GM23338 (cell line): ENCODE data around the gene AFF3. TPM values are rescaled to one million over a fixed set of nuclear protein-coding genes. Genes with fewer than 3 reads are reported as not detected.

ENCODE experiments used
- ATAC-seq: fragments of 200-7000 bp; cut with Tn5 transposase; 3 replicates; pipeline ENCODE4 v1.9.1; 2020
- DNase-seq: peaks from one replicate; pipeline ENCODE4 v3.0.0-alpha.2; 2015; ENCODE audit warnings: low spot score
- H2AFZ ChIP-seq: fragments of 200-600 bp; sonication (generic); 2 replicates; pipeline ENCODE4 v1.8.0; 2016; ENCODE audit warnings: antibody characterized with exemption, mild to moderate bottlenecking, moderate library complexity
- H3F3A ChIP-seq: fragments of 200-600 bp; sonication (generic); replicated peaks from 2 replicates; pipeline ENCODE4 v1.8.0; 2017; ENCODE audit warnings: antibody characterized with exemption, mixed run types, low read depth
- H3K27ac ChIP-seq: fragments of 200-600 bp; sonication (generic); 2 replicates; pipeline ENCODE4 v1.6.1; 2016; ENCODE audit warnings: low read depth
- H3K27me3 ChIP-seq: fragments of 200-600 bp; sonication (generic); 2 replicates; pipeline ENCODE4 v1.8.0; 2016; ENCODE audit warnings: mild to moderate bottlenecking, mixed run types, moderate library complexity; ENCODE audit not compliant: insufficient read depth
- H3K36me3 ChIP-seq: fragments of 200-600 bp; sonication (generic); 2 replicates; pipeline ENCODE4 v1.8.0; 2016; ENCODE audit warnings: mild to moderate bottlenecking; ENCODE audit not compliant: insufficient read depth
- H3K4me1 ChIP-seq: fragments of 200-600 bp; sonication (generic); 2 replicates; pipeline ENCODE4 v1.8.0; 2016; ENCODE audit warnings: mild to moderate bottlenecking, moderate library complexity; ENCODE audit not compliant: insufficient read depth
- H3K4me2 ChIP-seq: fragments of 200-600 bp; sonication (generic); 2 replicates; pipeline ENCODE4 v1.7.1; 2017; ENCODE audit warnings: mixed run types
- H3K4me3 ChIP-seq: fragments of 200-600 bp; sonication (generic); 2 replicates; pipeline ENCODE4 v1.6.1; 2016; ENCODE audit warnings: mixed run types
- H3K79me2 ChIP-seq: fragments of 200-600 bp; sonication (generic); replicated peaks from 2 replicates; pipeline ENCODE4 v1.8.0; 2017; ENCODE audit warnings: mild to moderate bottlenecking; ENCODE audit not compliant: insufficient read depth
- H3K9me2 ChIP-seq: fragments of 200-600 bp; sonication (generic); 2 replicates; pipeline ENCODE4 v1.8.0; 2017; ENCODE audit not compliant: insufficient read depth
- H4K20me1 ChIP-seq: fragments of 200-600 bp; sonication (generic); replicated peaks from 2 replicates; pipeline ENCODE4 v1.8.0; 2017; ENCODE audit warnings: mild to moderate bottlenecking; ENCODE audit not compliant: insufficient read depth
- H3K27ac Mint-ChIP-seq: 2 replicates; pipeline ENCODE4 v1.8.0; 2020; ENCODE audit warnings: inconsistent platforms, mild to moderate bottlenecking, moderate library complexity, mixed read lengths
- H3K27me3 Mint-ChIP-seq: 3 replicates; pipeline ENCODE4 v1.8.0; 2022; ENCODE audit warnings: low read depth, mild to moderate bottlenecking, moderate library complexity, mixed read lengths, inconsistent platforms; ENCODE audit not compliant: insufficient read depth, poor library complexity
- H3K36me3 Mint-ChIP-seq: 3 replicates; pipeline ENCODE4 v1.8.0; 2021; ENCODE audit warnings: low read depth, mild to moderate bottlenecking, inconsistent platforms, moderate library complexity, mixed read lengths
- H3K4me1 Mint-ChIP-seq: 3 replicates; pipeline ENCODE4 v1.8.0; 2020; ENCODE audit warnings: mild to moderate bottlenecking, inconsistent platforms, mixed read lengths
- H3K4me3 Mint-ChIP-seq: 3 replicates; pipeline ENCODE4 v1.8.0; 2021; ENCODE audit warnings: moderate library complexity, mild to moderate bottlenecking, inconsistent platforms, mixed read lengths
- H3K9me3 Mint-ChIP-seq: 3 replicates; pipeline ENCODE4 v1.8.0; 2020; ENCODE audit warnings: moderate library complexity, mild to moderate bottlenecking, inconsistent platforms, mixed read lengths
- CREB1 ChIP-seq: fragments of 250-450 bp; sonication (Bioruptor Pico); IDR thresholded peaks from 2 replicates; pipeline ENCODE4 v1.5.0; 2020; ENCODE audit warnings: low read depth, mild to moderate bottlenecking, moderate library complexity
- EZH2 ChIP-seq: fragments of 200-600 bp; sonication (generic); IDR thresholded peaks from one replicate; pipeline ENCODE4 v1.8.0; 2017; ENCODE audit warnings: antibody characterized with exemption, mild to moderate bottlenecking, low read depth; ENCODE audit not compliant: unreplicated experiment
- EZH2phosphoT487 ChIP-seq: fragments of 200-600 bp; sonication (generic); IDR thresholded peaks from one replicate; pipeline ENCODE4 v1.8.1; 2018; ENCODE audit warnings: antibody characterized with exemption; ENCODE audit not compliant: unreplicated experiment
- JUNB ChIP-seq: IDR thresholded peaks from one replicate; pipeline ENCODE4 v1.6.1; 2016; ENCODE audit warnings: antibody characterized with exemption; ENCODE audit not compliant: unreplicated experiment
- NANOG ChIP-seq: IDR thresholded peaks from 2 replicates; pipeline ENCODE4 v1.6.1; 2016; ENCODE audit warnings: antibody characterized with exemption, borderline replicate concordance
- POLR2AphosphoS5 ChIP-seq: IDR thresholded peaks from 2 replicates; pipeline ENCODE4 v1.6.1; 2016; ENCODE audit warnings: antibody characterized with exemption, low read depth
- STAT1 ChIP-seq: IDR thresholded peaks from one replicate; pipeline ENCODE4 v1.6.1; 2016; ENCODE audit warnings: antibody characterized with exemption; ENCODE audit not compliant: unreplicated experiment
- ZNF114 ChIP-seq: fragments of 250-450 bp; sonication (Bioruptor Pico); IDR thresholded peaks from 2 replicates; pipeline ENCODE4 v1.5.0; 2020; ENCODE audit warnings: mild to moderate bottlenecking, moderate library complexity
- ZNF331 ChIP-seq: fragments of 250-450 bp; sonication (Bioruptor Pico); IDR thresholded peaks from 2 replicates; pipeline ENCODE4 v1.5.0; 2020; ENCODE audit warnings: low read depth, mild to moderate bottlenecking, moderate library complexity
- polyA plus RNA-seq: library from polyadenylated mRNA; unstranded; fragments of >200 nt; fragmentation: Nextera tagmentation; extraction: Ambion mirVana; gene quantifications from 2 replicates; pipeline ENCODE4 v1.2.1, GENCODE V29; 2016
- total RNA-seq: library from RNA; depleted of rRNA; stranded (reverse); fragments of >200 nt; shearing (Covaris generic); gene quantifications from 2 replicates; pipeline ENCODE4 v1.2.3, GENCODE V29; 2014
- TF ChIP-seq, protein P1 (sequence below): fragments of 250-450 bp; sonication (Bioruptor Pico); IDR thresholded peaks from 2 replicates; pipeline ENCODE4 v1.5.0; 2020; ENCODE audit warnings: mild to moderate bottlenecking, moderate library complexity
- TF ChIP-seq, protein P2 (sequence below): IDR thresholded peaks from one replicate; pipeline ENCODE4 v1.6.1; 2018; ENCODE audit warnings: antibody characterized with exemption; ENCODE audit not compliant: unreplicated experiment
- TF ChIP-seq, protein P3 (sequence below), 2 experiments: fragments of 200-600 bp in 1 of 2; sonication (generic) in 1 of 2; conservative IDR thresholded peaks; 2 replicates each; pipeline versions ENCODE4 v1.5.1 to v1.6.1; 2016 to 2017; ENCODE audit warnings: antibody characterized with exemption in 2 of 2, low read depth in 2 of 2, mild to moderate bottlenecking in 2 of 2, moderate library complexity in 1 of 2
- TF ChIP-seq, protein P4 (sequence below): IDR thresholded peaks from 2 replicates; pipeline ENCODE4 v1.6.1; 2016; ENCODE audit warnings: antibody characterized with exemption

The AFF3 gene
- total and polyA plus RNA-seq, 2 experiments from 2014 or later = 0.73 to 1.4 TPM

DNA sequence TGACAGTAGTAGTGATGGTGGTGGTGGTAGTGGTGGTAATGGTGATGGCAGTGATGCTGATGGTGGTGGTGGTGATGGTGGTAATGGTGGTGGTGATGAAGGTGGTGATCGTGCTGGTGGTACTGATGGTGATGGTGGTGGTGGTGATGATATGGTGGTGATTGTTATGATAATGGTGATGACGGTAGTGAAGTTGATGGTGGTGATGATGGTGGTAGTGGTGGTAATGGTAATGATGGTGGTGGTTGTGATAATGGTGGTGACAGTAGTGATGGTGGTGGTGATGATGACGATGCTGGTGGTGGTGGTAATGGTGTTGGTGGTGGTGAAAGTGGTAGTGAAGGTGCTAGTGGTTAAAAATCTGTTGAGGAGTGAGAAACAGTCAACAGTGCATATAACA lies 125.6 kb downstream of the AFF3 start:
- Histone ChIP-seq H3K4me1 (no peaks in the 10 kb centered on the region), H3K4me3 (no peak overlapping the region), H3K27me3 (no peaks in the 10 kb centered on the region), H3K36me3 (no peaks in the 10 kb centered on the region), H3K27ac (no peak overlapping the region), H3F3A (no peaks in the 10 kb centered on the region), H3K9me2 (no peaks in the 10 kb centered on the region), H4K20me1 (no peaks in the 10 kb centered on the region), H3K4me2 (no peak overlapping the region), H3K79me2 (no peaks in the 10 kb centered on the region), H2AFZ (no peak overlapping the region)
- no peak overlapping the region for H3K27ac Mint-ChIP-seq
- ATAC-seq = no peak
- peaks cover 13% of the 10 kb centered on the region; the same call in 2 of the 3 replicates for H3K4me1 Mint-ChIP-seq
- H3K9me3 Mint-ChIP-seq = no peaks in the 10 kb centered on the region
- no peak for TF ChIP-seq ZNF331 (CRISPR knock-in tag)
- TF ChIP-seq, protein P1, sequence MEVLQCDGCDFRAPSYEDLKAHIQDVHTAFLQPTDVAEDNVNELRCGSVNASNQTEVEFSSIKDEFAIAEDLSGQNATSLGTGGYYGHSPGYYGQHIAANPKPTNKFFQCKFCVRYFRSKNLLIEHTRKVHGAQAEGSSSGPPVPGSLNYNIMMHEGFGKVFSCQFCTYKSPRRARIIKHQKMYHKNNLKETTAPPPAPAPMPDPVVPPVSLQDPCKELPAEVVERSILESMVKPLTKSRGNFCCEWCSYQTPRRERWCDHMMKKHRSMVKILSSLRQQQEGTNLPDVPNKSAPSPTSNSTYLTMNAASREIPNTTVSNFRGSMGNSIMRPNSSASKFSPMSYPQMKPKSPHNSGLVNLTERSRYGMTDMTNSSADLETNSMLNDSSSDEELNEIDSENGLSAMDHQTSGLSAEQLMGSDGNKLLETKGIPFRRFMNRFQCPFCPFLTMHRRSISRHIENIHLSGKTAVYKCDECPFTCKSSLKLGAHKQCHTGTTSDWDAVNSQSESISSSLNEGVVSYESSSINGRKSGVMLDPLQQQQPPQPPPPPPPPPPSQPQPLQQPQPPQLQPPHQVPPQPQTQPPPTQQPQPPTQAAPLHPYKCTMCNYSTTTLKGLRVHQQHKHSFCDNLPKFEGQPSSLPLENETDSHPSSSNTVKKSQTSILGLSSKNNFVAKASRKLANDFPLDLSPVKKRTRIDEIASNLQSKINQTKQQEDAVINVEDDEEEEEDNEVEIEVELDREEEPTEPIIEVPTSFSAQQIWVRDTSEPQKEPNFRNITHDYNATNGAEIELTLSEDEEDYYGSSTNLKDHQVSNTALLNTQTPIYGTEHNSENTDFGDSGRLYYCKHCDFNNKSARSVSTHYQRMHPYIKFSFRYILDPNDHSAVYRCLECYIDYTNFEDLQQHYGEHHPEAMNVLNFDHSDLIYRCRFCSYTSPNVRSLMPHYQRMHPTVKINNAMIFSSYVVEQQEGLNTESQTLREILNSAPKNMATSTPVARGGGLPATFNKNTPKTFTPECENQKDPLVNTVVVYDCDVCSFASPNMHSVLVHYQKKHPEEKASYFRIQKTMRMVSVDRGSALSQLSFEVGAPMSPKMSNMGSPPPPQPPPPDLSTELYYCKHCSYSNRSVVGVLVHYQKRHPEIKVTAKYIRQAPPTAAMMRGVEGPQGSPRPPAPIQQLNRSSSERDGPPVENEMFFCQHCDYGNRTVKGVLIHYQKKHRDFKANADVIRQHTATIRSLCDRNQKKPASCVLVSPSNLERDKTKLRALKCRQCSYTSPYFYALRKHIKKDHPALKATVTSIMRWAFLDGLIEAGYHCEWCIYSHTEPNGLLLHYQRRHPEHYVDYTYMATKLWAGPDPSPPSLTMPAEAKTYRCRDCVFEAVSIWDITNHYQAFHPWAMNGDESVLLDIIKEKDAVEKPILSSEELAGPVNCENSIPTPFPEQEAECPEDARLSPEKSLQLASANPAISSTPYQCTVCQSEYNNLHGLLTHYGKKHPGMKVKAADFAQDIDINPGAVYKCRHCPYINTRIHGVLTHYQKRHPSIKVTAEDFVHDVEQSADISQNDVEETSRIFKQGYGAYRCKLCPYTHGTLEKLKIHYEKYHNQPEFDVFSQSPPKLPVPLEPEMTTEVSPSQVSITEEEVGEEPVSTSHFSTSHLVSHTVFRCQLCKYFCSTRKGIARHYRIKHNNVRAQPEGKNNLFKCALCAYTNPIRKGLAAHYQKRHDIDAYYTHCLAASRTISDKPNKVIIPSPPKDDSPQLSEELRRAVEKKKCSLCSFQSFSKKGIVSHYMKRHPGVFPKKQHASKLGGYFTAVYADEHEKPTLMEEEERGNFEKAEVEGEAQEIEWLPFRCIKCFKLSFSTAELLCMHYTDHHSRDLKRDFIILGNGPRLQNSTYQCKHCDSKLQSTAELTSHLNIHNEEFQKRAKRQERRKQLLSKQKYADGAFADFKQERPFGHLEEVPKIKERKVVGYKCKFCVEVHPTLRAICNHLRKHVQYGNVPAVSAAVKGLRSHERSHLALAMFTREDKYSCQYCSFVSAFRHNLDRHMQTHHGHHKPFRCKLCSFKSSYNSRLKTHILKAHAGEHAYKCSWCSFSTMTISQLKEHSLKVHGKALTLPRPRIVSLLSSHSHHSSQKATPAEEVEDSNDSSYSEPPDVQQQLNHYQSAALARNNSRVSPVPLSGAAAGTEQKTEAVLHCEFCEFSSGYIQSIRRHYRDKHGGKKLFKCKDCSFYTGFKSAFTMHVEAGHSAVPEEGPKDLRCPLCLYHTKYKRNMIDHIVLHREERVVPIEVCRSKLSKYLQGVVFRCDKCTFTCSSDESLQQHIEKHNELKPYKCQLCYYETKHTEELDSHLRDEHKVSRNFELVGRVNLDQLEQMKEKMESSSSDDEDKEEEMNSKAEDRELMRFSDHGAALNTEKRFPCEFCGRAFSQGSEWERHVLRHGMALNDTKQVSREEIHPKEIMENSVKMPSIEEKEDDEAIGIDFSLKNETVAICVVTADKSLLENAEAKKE (CRISPR knock-in tag) = no peak
- no peak for TF ChIP-seq EZH2phosphoT487
- TF ChIP-seq NANOG = no peak
- TF ChIP-seq STAT1 = no peak
- TF ChIP-seq, protein P2, sequence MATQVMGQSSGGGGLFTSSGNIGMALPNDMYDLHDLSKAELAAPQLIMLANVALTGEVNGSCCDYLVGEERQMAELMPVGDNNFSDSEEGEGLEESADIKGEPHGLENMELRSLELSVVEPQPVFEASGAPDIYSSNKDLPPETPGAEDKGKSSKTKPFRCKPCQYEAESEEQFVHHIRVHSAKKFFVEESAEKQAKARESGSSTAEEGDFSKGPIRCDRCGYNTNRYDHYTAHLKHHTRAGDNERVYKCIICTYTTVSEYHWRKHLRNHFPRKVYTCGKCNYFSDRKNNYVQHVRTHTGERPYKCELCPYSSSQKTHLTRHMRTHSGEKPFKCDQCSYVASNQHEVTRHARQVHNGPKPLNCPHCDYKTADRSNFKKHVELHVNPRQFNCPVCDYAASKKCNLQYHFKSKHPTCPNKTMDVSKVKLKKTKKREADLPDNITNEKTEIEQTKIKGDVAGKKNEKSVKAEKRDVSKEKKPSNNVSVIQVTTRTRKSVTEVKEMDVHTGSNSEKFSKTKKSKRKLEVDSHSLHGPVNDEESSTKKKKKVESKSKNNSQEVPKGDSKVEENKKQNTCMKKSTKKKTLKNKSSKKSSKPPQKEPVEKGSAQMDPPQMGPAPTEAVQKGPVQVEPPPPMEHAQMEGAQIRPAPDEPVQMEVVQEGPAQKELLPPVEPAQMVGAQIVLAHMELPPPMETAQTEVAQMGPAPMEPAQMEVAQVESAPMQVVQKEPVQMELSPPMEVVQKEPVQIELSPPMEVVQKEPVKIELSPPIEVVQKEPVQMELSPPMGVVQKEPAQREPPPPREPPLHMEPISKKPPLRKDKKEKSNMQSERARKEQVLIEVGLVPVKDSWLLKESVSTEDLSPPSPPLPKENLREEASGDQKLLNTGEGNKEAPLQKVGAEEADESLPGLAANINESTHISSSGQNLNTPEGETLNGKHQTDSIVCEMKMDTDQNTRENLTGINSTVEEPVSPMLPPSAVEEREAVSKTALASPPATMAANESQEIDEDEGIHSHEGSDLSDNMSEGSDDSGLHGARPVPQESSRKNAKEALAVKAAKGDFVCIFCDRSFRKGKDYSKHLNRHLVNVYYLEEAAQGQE = no peak
- no peak for TF ChIP-seq EZH2
- TF ChIP-seq POLR2AphosphoS5 = no peak
- TF ChIP-seq, protein P3, sequence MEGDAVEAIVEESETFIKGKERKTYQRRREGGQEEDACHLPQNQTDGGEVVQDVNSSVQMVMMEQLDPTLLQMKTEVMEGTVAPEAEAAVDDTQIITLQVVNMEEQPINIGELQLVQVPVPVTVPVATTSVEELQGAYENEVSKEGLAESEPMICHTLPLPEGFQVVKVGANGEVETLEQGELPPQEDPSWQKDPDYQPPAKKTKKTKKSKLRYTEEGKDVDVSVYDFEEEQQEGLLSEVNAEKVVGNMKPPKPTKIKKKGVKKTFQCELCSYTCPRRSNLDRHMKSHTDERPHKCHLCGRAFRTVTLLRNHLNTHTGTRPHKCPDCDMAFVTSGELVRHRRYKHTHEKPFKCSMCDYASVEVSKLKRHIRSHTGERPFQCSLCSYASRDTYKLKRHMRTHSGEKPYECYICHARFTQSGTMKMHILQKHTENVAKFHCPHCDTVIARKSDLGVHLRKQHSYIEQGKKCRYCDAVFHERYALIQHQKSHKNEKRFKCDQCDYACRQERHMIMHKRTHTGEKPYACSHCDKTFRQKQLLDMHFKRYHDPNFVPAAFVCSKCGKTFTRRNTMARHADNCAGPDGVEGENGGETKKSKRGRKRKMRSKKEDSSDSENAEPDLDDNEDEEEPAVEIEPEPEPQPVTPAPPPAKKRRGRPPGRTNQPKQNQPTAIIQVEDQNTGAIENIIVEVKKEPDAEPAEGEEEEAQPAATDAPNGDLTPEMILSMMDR (conservative IDR thresholded peaks at IDR 0.05; ENCODE audit: low read depth in 2 of 2) = no peak
- no peak for TF ChIP-seq JUNB
- TF ChIP-seq CREB1 (CRISPR knock-in tag) = no peak
- TF ChIP-seq ZNF114 = no peak
- TF ChIP-seq, protein P4, sequence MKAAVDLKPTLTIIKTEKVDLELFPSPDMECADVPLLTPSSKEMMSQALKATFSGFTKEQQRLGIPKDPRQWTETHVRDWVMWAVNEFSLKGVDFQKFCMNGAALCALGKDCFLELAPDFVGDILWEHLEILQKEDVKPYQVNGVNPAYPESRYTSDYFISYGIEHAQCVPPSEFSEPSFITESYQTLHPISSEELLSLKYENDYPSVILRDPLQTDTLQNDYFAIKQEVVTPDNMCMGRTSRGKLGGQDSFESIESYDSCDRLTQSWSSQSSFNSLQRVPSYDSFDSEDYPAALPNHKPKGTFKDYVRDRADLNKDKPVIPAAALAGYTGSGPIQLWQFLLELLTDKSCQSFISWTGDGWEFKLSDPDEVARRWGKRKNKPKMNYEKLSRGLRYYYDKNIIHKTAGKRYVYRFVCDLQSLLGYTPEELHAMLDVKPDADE = no peak
- no peaks in the 10 kb centered on the region for H3K36me3 Mint-ChIP-seq
- H3K27me3 Mint-ChIP-seq = peaks cover 7% of the 10 kb centered on the region
- no peak for DNase-seq
- no peak overlapping the region for H3K4me3 Mint-ChIP-seq
